Measurements from ENCODE around the gene CMKLR1. TPM values are rescaled to one million over a fixed set of nuclear protein-coding genes. Genes with fewer than 3 reads are reported as not detected.

Gene CMKLR1
- total and polyA plus RNA-seq, 9 of the 15 experiments (the other 6 are each of a cell fraction or from before 2014, with no cell fraction given), result 0.11 to 1.4 (median 0.20) TPM

DNA sequence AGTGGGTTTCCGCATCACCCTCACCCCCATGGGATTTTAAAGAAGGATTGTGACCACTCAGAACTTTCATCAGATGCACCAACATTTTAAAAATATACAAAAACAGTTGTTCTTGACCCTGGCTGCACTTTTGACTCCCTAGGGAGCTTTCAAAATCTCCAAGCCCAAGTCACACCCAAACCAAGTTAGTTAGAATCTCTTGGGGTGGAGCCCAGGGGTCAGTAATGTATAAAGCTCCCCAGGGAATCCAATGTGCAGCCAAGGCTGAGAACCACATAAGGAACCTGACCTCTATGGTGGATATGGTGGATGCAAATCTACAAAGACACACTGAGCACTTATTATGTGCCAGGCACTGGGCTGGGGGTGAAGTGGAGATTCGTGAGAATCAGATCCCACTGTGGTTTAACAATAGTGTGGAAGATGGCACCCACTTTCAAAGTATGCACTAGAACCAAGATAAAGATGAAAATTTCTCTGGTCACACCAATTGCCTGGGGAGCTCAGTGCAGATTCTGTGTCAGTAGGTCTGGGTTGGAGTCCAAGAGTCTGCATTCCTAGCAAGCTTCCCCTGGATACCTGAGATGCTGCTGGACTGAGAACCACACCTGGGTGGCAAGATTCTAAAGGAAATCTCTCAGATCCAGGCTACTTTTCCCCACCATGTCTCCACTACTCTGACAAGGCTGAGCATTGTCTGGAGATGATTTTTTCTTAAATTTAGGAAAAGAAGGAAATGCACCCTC lies 18.9 kb upstream of the CMKLR1 start:
- peaks cover 0 to 15% of the 10 kb centered on the region in 2 experiments; a peak in 1 of 5 replicates for H3K27me3 ChIP-seq (ENCODE audit: control insufficient read depth in 2 of 2, insufficient read depth in 2 of 2, low read length in 2 of 2)
- H3K36me3 ChIP-seq (ENCODE audit: control insufficient read depth, insufficient read depth, low read length), result no peaks in the 10 kb centered on the region
- H3K79me2 ChIP-seq (ENCODE audit: control insufficient read depth, insufficient read depth, low read length), result no peaks in the 10 kb centered on the region
- H4K20me1 ChIP-seq (replicated peaks; ENCODE audit: control insufficient read depth, insufficient read depth, low read length), result no peaks in the 10 kb centered on the region; the same call in 1 of the 2 replicates
- no TSS peak for BruUV-seq (replicated peaks)
- no peak overlapping the region for H3K4me3 ChIP-seq
- CTCF ChIA-PET (ENCODE audit: low intra/inter-chr PET ratio), result no interaction called here
- in situ Hi-C loops (cut with MboI) (no loop called here), intact Hi-C loops (cut with micrococcal nuclease) (no loop called here)
- ATAC-seq, result no peak
- FAIRE-seq, result no peak
- H2AFZ ChIP-seq (ENCODE audit: low read depth, low read length), result no peak overlapping the region
- no peak overlapping the region for H3K27ac ChIP-seq (ENCODE audit: extremely low read depth, low read depth, low read length)
- no peaks in the 10 kb centered on the region for H3K9me3 ChIP-seq (replicated peaks; ENCODE audit: control insufficient read depth, insufficient read depth, low read depth, low read length)
- POLR2A ChIA-PET, result interaction anchor here (0.5 to 1.0 kb wide), 2 partner anchors 9 kb away, joined by 3 read pairs; no protein-coding TSS in a partner anchor
- H3K4me2 ChIP-seq (ENCODE audit: insufficient read depth, low read length), result no peak overlapping the region
- no peaks in the 10 kb centered on the region for H3K4me1 ChIP-seq (replicated peaks in 1 of 2; ENCODE audit: control insufficient read depth in 2 of 2, insufficient read depth in 2 of 2, low read length in 2 of 2)
- H3K9me1 ChIP-seq (ENCODE audit: control insufficient read depth, insufficient read depth, low read length), result no peaks in the 10 kb centered on the region
- WGBS (ENCODE audit: insufficient coverage, low coverage, missing lambda C conversion rate), result 0% methylated on average over 2 of the region's 2 CpGs
- DNase-seq (ENCODE audit: extremely low read depth in 1 of 4, low spot score in 3 of 4), result no peak
- no peak overlapping the region for H3K9ac ChIP-seq (ENCODE audit: insufficient read depth in 1 of 2, low read depth in 2 of 2, low read length in 2 of 2)
- TF ChIP-seq ZSCAN32 (CRISPR knock-in tag; IDR thresholded peaks at IDR 0.05), result no peak
- TF ChIP-seq, protein P1, sequence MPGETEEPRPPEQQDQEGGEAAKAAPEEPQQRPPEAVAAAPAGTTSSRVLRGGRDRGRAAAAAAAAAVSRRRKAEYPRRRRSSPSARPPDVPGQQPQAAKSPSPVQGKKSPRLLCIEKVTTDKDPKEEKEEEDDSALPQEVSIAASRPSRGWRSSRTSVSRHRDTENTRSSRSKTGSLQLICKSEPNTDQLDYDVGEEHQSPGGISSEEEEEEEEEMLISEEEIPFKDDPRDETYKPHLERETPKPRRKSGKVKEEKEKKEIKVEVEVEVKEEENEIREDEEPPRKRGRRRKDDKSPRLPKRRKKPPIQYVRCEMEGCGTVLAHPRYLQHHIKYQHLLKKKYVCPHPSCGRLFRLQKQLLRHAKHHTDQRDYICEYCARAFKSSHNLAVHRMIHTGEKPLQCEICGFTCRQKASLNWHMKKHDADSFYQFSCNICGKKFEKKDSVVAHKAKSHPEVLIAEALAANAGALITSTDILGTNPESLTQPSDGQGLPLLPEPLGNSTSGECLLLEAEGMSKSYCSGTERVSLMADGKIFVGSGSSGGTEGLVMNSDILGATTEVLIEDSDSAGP (CRISPR knock-in tag; IDR thresholded peaks at IDR 0.05), result no peak
- TF ChIP-seq, protein P2, sequence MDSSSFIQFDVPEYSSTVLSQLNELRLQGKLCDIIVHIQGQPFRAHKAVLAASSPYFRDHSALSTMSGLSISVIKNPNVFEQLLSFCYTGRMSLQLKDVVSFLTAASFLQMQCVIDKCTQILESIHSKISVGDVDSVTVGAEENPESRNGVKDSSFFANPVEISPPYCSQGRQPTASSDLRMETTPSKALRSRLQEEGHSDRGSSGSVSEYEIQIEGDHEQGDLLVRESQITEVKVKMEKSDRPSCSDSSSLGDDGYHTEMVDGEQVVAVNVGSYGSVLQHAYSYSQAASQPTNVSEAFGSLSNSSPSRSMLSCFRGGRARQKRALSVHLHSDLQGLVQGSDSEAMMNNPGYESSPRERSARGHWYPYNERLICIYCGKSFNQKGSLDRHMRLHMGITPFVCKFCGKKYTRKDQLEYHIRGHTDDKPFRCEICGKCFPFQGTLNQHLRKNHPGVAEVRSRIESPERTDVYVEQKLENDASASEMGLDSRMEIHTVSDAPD (CRISPR knock-in tag; IDR thresholded peaks at IDR 0.05), result no peak
- TF ChIP-seq, protein P3, sequence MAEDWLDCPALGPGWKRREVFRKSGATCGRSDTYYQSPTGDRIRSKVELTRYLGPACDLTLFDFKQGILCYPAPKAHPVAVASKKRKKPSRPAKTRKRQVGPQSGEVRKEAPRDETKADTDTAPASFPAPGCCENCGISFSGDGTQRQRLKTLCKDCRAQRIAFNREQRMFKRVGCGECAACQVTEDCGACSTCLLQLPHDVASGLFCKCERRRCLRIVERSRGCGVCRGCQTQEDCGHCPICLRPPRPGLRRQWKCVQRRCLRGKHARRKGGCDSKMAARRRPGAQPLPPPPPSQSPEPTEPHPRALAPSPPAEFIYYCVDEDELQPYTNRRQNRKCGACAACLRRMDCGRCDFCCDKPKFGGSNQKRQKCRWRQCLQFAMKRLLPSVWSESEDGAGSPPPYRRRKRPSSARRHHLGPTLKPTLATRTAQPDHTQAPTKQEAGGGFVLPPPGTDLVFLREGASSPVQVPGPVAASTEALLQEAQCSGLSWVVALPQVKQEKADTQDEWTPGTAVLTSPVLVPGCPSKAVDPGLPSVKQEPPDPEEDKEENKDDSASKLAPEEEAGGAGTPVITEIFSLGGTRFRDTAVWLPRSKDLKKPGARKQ (CRISPR knock-in tag; IDR thresholded peaks at IDR 0.05), result no peak
- TF ChIP-seq EHMT2 (IDR thresholded peaks at IDR 0.05), result no peak
- TF ChIP-seq MCM2 (IDR thresholded peaks at IDR 0.05; ENCODE audit: low read depth), result no peak
- TF ChIP-seq ATF2 (CRISPR knock-in tag; IDR thresholded peaks at IDR 0.05), result no peak
- no peak for TF ChIP-seq IRF2 (CRISPR knock-in tag; IDR thresholded peaks at IDR 0.05)
- no peak for TF ChIP-seq CHCHD3 (CRISPR knock-in tag; IDR thresholded peaks at IDR 0.05)
- TF ChIP-seq PHF8 (IDR thresholded peaks at IDR 0.05; ENCODE audit: borderline replicate concordance, low read length), result no peak

Measured in K562 (cell line).